Measurements from ENCODE around the gene PRIMA1.

The PRIMA1 gene

GRCh38 chr14:93804654-93805053 lies 16.4 kb upstream of the PRIMA1 start:
- no peak overlapping the region for H3K4me3 ChIP-seq (replicated peaks; ENCODE audit: low read depth, low read length)
- no peak for DNase-seq (ENCODE audit: extremely low read depth, low read depth)
- no peak for TF ChIP-seq CTCF (IDR thresholded peaks at IDR 0.05; ENCODE audit: low read depth, low read length, missing control alignments)

GRCh38 chr14:93803408-93804318 lies 15.4 kb upstream of the PRIMA1 start:
- no peak overlapping the region for H3K4me3 ChIP-seq (replicated peaks; ENCODE audit: low read depth, low read length)
- no peak for DNase-seq (ENCODE audit: extremely low read depth, low read depth)
- no peak for TF ChIP-seq CTCF (IDR thresholded peaks at IDR 0.05; ENCODE audit: low read depth, low read length, missing control alignments)

GRCh38 chr14:93799989-93800921 lies 12.0 kb upstream of the PRIMA1 start:
- DNase-seq (ENCODE audit: extremely low read depth, low read depth), result no peak
- no peak overlapping the region for H3K4me3 ChIP-seq (replicated peaks; ENCODE audit: low read depth, low read length)
- no peak for TF ChIP-seq CTCF (IDR thresholded peaks at IDR 0.05; ENCODE audit: low read depth, low read length, missing control alignments)

GRCh38 chr14:93799617-93799988 lies 11.3 kb upstream of the PRIMA1 start:
- H3K4me3 ChIP-seq (replicated peaks; ENCODE audit: low read depth, low read length), result no peak overlapping the region
- no peak for DNase-seq (ENCODE audit: extremely low read depth, low read depth)
- TF ChIP-seq CTCF (IDR thresholded peaks at IDR 0.05; ENCODE audit: low read depth, low read length, missing control alignments), result no peak

GRCh38 chr14:93797536-93797935 lies 9.3 kb upstream of the PRIMA1 start:
- no peak for TF ChIP-seq CTCF (IDR thresholded peaks at IDR 0.05; ENCODE audit: low read depth, low read length, missing control alignments)
- no peak overlapping the region for H3K4me3 ChIP-seq (replicated peaks; ENCODE audit: low read depth, low read length)
- no peak for DNase-seq (ENCODE audit: extremely low read depth, low read depth)

GRCh38 chr14:93797071-93797470 lies 8.8 kb upstream of the PRIMA1 start:
- H3K4me3 ChIP-seq (replicated peaks; ENCODE audit: low read depth, low read length), result no peak overlapping the region
- DNase-seq (ENCODE audit: extremely low read depth, low read depth), result no peak
- TF ChIP-seq CTCF (IDR thresholded peaks at IDR 0.05; ENCODE audit: low read depth, low read length, missing control alignments), result no peak
